Activated T-cell treated with anti-CD3 and anti-CD28 coated beads, Interleukin-2, amount 50 U/mL, for 1 hour (primary cell): ENCODE data around the gene TENT4A.

Experiments
- DNase-seq: peaks from one replicate; pipeline ENCODE4 v3.0.0-alpha.2; 2020

The TENT4A gene

GRCh38 chr5:6700685-6701355 lies 12.4 kb upstream of the TENT4A start:
- no peak for DNase-seq

GRCh38 chr5:6701491-6701890 lies 11.7 kb upstream of the TENT4A start:
- DNase-seq, result no peak

GRCh38 chr5:6702633-6703032 lies 10.6 kb upstream of the TENT4A start:
- no peak for DNase-seq

- no peak for DNase-seq
Measured at GRCh38 chr5:6703806-6704205, 9.4 kb upstream of the TENT4A start.

GRCh38 chr5:6704361-6704851 lies 8.8 kb upstream of the TENT4A start:
- DNase-seq, result no peak

GRCh38 chr5:6705088-6705487 lies 8.1 kb upstream of the TENT4A start:
- no peak for DNase-seq

GRCh38 chr5:6705959-6706358 lies 7.3 kb upstream of the TENT4A start:
- DNase-seq, result no peak

- no peak for DNase-seq
Measured at GRCh38 chr5:6707852-6708251, 5.4 kb upstream of the TENT4A start.

GRCh38 chr5:6708814-6709213 lies 4.4 kb upstream of the TENT4A start:
- no peak for DNase-seq

GRCh38 chr5:6710070-6710469 lies 3.2 kb upstream of the TENT4A start:
- DNase-seq, result no peak

GRCh38 chr5:6710551-6711318 lies 2.5 kb upstream of the TENT4A start:
- no peak for DNase-seq

- DNase-seq, result no peak
Measured at GRCh38 chr5:6711409-6712141, 1.7 kb upstream of the TENT4A start.

GRCh38 chr5:6712142-6712576 lies 1.1 kb upstream of the TENT4A start:
- peak; percentile 64 for DNase-seq

GRCh38 chr5:6712577-6713273 lies 507 bp upstream of the TENT4A start:
- peak; percentile 98 for DNase-seq

GRCh38 chr5:6714226-6715041 lies 1.2 kb downstream of the TENT4A start:
- DNase-seq, result peak; percentile 55

- no peak for DNase-seq
Measured at GRCh38 chr5:6715271-6715670, 2.0 kb downstream of the TENT4A start.

GRCh38 chr5:6715758-6716628 lies 2.8 kb downstream of the TENT4A start:
- DNase-seq, result peak; percentile 40

- no peak for DNase-seq
Measured at GRCh38 chr5:6716629-6717149, 3.5 kb downstream of the TENT4A start.

GRCh38 chr5:6717247-6717646 lies 4.0 kb downstream of the TENT4A start:
- no peak for DNase-seq

GRCh38 chr5:6717687-6718086 lies 4.5 kb downstream of the TENT4A start:
- no peak for DNase-seq

GRCh38 chr5:6718161-6718681 lies 5.0 kb downstream of the TENT4A start:
- DNase-seq, result no peak
